NT2/D1 (cell line): ENCODE data around the gene SPAG9.
A peak's percentile ranks its signal among the peaks of the same experiment; 100 is the strongest.

Experiments used
- DNase-seq: peaks from one replicate; pipeline ENCODE4 v3.0.0-alpha.2; 2011; ENCODE audit warnings: low read depth, low spot score
- H3K27me3 ChIP-seq: 2 replicates; pipeline ENCODE4 v1.6.0; 2011; ENCODE audit warnings: mild to moderate bottlenecking; ENCODE audit not compliant: insufficient read length, insufficient read depth
- H3K36me3 ChIP-seq: 2 replicates; pipeline ENCODE4 v1.6.1; 2011; ENCODE audit warnings: mild to moderate bottlenecking, low read length, mixed read lengths; ENCODE audit not compliant: insufficient read depth, insufficient read length
- H3K4me1 ChIP-seq: 2 replicates; pipeline ENCODE4 v1.5.1; 2011; ENCODE audit not compliant: insufficient read depth, insufficient read length
- H3K4me3 ChIP-seq: 2 replicates; pipeline ENCODE4 v1.5.1; 2011; ENCODE audit warnings: low read depth; ENCODE audit not compliant: insufficient read length
- H3K9ac ChIP-seq: 2 replicates; pipeline ENCODE4 v1.6.0; 2011; ENCODE audit warnings: low read depth; ENCODE audit not compliant: insufficient read length
- H3K9me3 ChIP-seq: 2 replicates; pipeline ENCODE4 v1.5.1; 2011; ENCODE audit warnings: mild to moderate bottlenecking, low read length; ENCODE audit not compliant: insufficient read depth
- SUZ12 ChIP-seq: IDR thresholded peaks from 2 replicates; pipeline ENCODE4 v1.6.1; 2011; ENCODE audit not compliant: insufficient read length, insufficient read depth; ENCODE audit errors: extremely low read depth
- YY1 ChIP-seq: IDR thresholded peaks from 2 replicates; pipeline ENCODE4 v1.6.1; 2011; ENCODE audit not compliant: insufficient read length, insufficient read depth
- ZNF274 ChIP-seq: IDR thresholded peaks from 2 replicates; pipeline ENCODE4 v1.6.1; 2011; ENCODE audit warnings: mild to moderate bottlenecking, low read depth, low read length

SPAG9 gene

GRCh38 chr17:51050291-51051033 is 70.2 kb downstream of the SPAG9 start:
- no peak overlapping the region for H3K9ac ChIP-seq
- no peaks in the 10 kb centered on the region for H3K9me3 ChIP-seq
- H3K4me1 ChIP-seq = peaks cover 3% of the 10 kb centered on the region
- H3K4me3 ChIP-seq = no peak overlapping the region
- no peak for DNase-seq
- TF ChIP-seq ZNF274 = no peak
- peaks cover 6% of the 10 kb centered on the region for H3K36me3 ChIP-seq
- no peaks in the 10 kb centered on the region for H3K27me3 ChIP-seq

GRCh38 chr17:51046514-51047384 is 73.9 kb downstream of the SPAG9 start:
- no peaks in the 10 kb centered on the region for H3K36me3 ChIP-seq
- peak overlapping the region; percentile 6 for H3K4me3 ChIP-seq
- peaks cover 3% of the 10 kb centered on the region for H3K4me1 ChIP-seq
- H3K27me3 ChIP-seq = no peaks in the 10 kb centered on the region
- DNase-seq = peak; percentile 71
- no peak for TF ChIP-seq SUZ12
- TF ChIP-seq ZNF274 = no peak
- no peak for TF ChIP-seq YY1
- H3K9me3 ChIP-seq = no peaks in the 10 kb centered on the region
- H3K9ac ChIP-seq = peak overlapping the region; percentile 18

GRCh38 chr17:51046046-51046445 is 74.6 kb downstream of the SPAG9 start:
- no peak for TF ChIP-seq YY1
- TF ChIP-seq SUZ12 = no peak
- no peak for TF ChIP-seq ZNF274
- Histone ChIP-seq H3K4me1 (peaks cover 3% of the 10 kb centered on the region), H3K9me3 (no peaks in the 10 kb centered on the region), H3K27me3 (no peaks in the 10 kb centered on the region), H3K36me3 (peaks cover 3% of the 10 kb centered on the region), H3K9ac (peak overlapping the region; percentile 18), H3K4me3 (peak overlapping the region; percentile 6)
- DNase-seq = no peak

- Histone ChIP-seq H3K4me3 (no peak overlapping the region), H3K27me3 (no peaks in the 10 kb centered on the region), H3K36me3 (peaks cover 3% of the 10 kb centered on the region), H3K9me3 (no peaks in the 10 kb centered on the region), H3K9ac (no peak overlapping the region), H3K4me1 (peaks cover 3% of the 10 kb centered on the region)
- peak; percentile 23 for DNase-seq
- TF ChIP-seq SUZ12 (no peak), ZNF274 (no peak), YY1 (no peak)
These were observed 75.0 kb downstream of the SPAG9 start for GRCh38 chr17:51045621-51046020.

- H3K4me3 ChIP-seq = no peak overlapping the region
- TF ChIP-seq SUZ12 (no peak), ZNF274 (no peak), YY1 (no peak)
- H3K4me1 ChIP-seq = peaks cover 3% of the 10 kb centered on the region
- peaks cover 3% of the 10 kb centered on the region for H3K36me3 ChIP-seq
- DNase-seq = no peak
- H3K27me3 ChIP-seq = no peaks in the 10 kb centered on the region
- no peak overlapping the region for H3K9ac ChIP-seq
- H3K9me3 ChIP-seq = no peaks in the 10 kb centered on the region
These were observed 75.7 kb downstream of the SPAG9 start for GRCh38 chr17:51044976-51045375.

- no peaks in the 10 kb centered on the region for H3K9me3 ChIP-seq
- no peak overlapping the region for H3K9ac ChIP-seq
- H3K4me1 ChIP-seq = no peaks in the 10 kb centered on the region
- DNase-seq = no peak
- no peak overlapping the region for H3K4me3 ChIP-seq
- peaks cover 12% of the 10 kb centered on the region for H3K36me3 ChIP-seq
- no peaks in the 10 kb centered on the region for H3K27me3 ChIP-seq
- TF ChIP-seq YY1 = no peak
- TF ChIP-seq SUZ12 = no peak
- no peak for TF ChIP-seq ZNF274
These were observed 84.6 kb downstream of the SPAG9 start for GRCh38 chr17:51036084-51036483.

GRCh38 chr17:51035431-51035830 is 85.2 kb downstream of the SPAG9 start:
- Histone ChIP-seq H3K27me3 (no peaks in the 10 kb centered on the region), H3K4me3 (no peak overlapping the region), H3K9ac (no peak overlapping the region), H3K4me1 (no peaks in the 10 kb centered on the region), H3K9me3 (no peaks in the 10 kb centered on the region), H3K36me3 (peaks cover 12% of the 10 kb centered on the region)
- TF ChIP-seq YY1 (no peak), SUZ12 (no peak), ZNF274 (no peak)
- peak; percentile 18 for DNase-seq
